GM12892 (cell line): Measurements from ENCODE around the gene ADIG.

Source experiments
- POLR2A ChIP-seq: IDR thresholded peaks from 2 replicates; pipeline ENCODE4 v1.6.1; 2011; ENCODE audit warnings: low read depth, low read length, control low read depth
- POLR2AphosphoS5 ChIP-seq: IDR thresholded peaks from 2 replicates; pipeline ENCODE4 v1.6.1; 2011; ENCODE audit warnings: low read depth, low read length, control low read depth
- TAF1 ChIP-seq: IDR thresholded peaks from 2 replicates; pipeline ENCODE4 v1.6.1; 2011; ENCODE audit warnings: low read depth, mild to moderate bottlenecking, control low read depth, low read length, borderline replicate concordance

- TF ChIP-seq POLR2AphosphoS5: no peak
- no peak for TF ChIP-seq POLR2A
- no peak for TF ChIP-seq TAF1
These were observed 36.2 kb downstream of the ADIG start for GRCh38 chr20:38617011-38617829.
